ENCODE measurements around the gene PPM1L. TPM values are rescaled to one million over a fixed set of nuclear protein-coding genes. Genes with fewer than 3 reads are reported as not detected.

The PPM1L gene
- total and polyA plus RNA-seq, 9 donors, result 2.2 to 12.1 (median 10.2) TPM

DNA sequence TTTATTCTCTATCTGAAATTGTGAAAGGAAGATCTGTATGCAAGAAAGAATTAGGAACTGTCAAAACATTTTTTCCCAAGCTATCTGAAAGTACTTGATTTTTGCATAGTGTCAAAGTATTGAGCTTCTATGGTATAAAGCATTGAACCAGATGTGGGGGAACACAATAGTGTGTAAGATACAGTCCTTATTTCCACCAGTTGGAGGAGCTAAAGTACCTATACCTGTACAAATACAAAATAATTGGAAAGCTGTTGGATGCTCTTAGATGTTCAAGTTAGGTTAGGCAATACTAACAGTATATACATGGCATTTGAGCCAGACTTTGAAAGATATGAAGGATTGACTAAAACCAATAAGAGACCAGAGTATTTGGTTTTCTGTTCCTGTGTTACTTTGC is 200.8 kb downstream of the PPM1L start:
- H3K4me1 ChIP-seq (ENCODE audit: insufficient read depth), result no peaks in the 10 kb centered on the region
- no peak overlapping the region for H3K27ac ChIP-seq
- H3K4me3 ChIP-seq, result no peak overlapping the region
- no peaks in the 10 kb centered on the region for H3K36me3 ChIP-seq
- no peaks in the 10 kb centered on the region for H3K27me3 ChIP-seq
- no peak for TF ChIP-seq EP300 (IDR thresholded peaks at IDR 0.05)
- no peak for DNase-seq
- intact Hi-C loops (cut with DNase I), result no loop called here
- no peaks in the 10 kb centered on the region for H3K9me3 ChIP-seq

DNA sequence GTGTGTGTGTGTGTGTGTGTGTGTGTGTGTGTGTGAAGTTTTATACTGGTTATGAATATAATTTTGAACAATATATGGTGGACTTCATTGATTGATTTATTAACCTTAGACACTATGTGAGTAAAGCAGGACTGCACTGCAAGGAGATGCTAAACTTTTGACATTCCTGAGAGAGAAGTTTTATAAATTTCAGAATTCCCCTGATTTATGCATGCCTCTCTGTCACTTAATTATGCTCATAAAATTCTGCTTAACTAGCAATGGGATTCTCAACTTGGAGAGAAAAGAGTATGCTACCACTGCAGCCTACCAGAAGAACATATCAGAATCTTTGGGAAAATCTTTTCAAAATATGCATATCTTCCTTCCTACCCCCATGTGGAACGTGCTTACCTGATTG is 204.5 kb downstream of the PPM1L start:
- intact Hi-C loops (cut with DNase I), result no loop called here
- no peak for DNase-seq
- TF ChIP-seq, protein P1, sequence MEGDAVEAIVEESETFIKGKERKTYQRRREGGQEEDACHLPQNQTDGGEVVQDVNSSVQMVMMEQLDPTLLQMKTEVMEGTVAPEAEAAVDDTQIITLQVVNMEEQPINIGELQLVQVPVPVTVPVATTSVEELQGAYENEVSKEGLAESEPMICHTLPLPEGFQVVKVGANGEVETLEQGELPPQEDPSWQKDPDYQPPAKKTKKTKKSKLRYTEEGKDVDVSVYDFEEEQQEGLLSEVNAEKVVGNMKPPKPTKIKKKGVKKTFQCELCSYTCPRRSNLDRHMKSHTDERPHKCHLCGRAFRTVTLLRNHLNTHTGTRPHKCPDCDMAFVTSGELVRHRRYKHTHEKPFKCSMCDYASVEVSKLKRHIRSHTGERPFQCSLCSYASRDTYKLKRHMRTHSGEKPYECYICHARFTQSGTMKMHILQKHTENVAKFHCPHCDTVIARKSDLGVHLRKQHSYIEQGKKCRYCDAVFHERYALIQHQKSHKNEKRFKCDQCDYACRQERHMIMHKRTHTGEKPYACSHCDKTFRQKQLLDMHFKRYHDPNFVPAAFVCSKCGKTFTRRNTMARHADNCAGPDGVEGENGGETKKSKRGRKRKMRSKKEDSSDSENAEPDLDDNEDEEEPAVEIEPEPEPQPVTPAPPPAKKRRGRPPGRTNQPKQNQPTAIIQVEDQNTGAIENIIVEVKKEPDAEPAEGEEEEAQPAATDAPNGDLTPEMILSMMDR (IDR thresholded peaks at IDR 0.05), result no peak
- no peak for TF ChIP-seq EP300 (IDR thresholded peaks at IDR 0.05)
- Histone ChIP-seq H3K36me3 (no peaks in the 10 kb centered on the region), H3K4me1 (ENCODE audit: insufficient read depth) (no peaks in the 10 kb centered on the region), H3K27me3 (no peaks in the 10 kb centered on the region), H3K27ac (no peak overlapping the region), H3K4me3 (no peak overlapping the region), H3K9me3 (peaks cover 0 to 2% of the 10 kb centered on the region in 2 donors)
- WGBS, 3 donors, result 58 to 72% (median 62%) methylated on average over 1 of the region's 1 CpG

GRCh38 chr3:160963949-160964348 is 207.9 kb downstream of the PPM1L start:
- intact Hi-C loops (cut with DNase I), result no loop called here
- Histone ChIP-seq H3K9me3 (peaks cover 0 to 2% of the 10 kb centered on the region in 2 donors), H3K4me3 (no peak overlapping the region), H3K27ac (no peak overlapping the region), H3K4me1 (ENCODE audit: insufficient read depth) (no peaks in the 10 kb centered on the region), H3K27me3 (no peaks in the 10 kb centered on the region), H3K36me3 (no peaks in the 10 kb centered on the region)
- WGBS, 3 donors, result 0 to 41% (median 18%) methylated on average over 1 of the region's 1 CpG
- DNase-seq, result no peak
- TF ChIP-seq EP300 (IDR thresholded peaks at IDR 0.05), result no peak
- no peak for TF ChIP-seq POLR2A (IDR thresholded peaks at IDR 0.05)
- TF ChIP-seq, protein P1 (IDR thresholded peaks at IDR 0.05), result no peak

- intact Hi-C loops (cut with DNase I), result no loop called here
- 16 to 23% (median 22%) methylated on average over 2 of the region's 2 CpGs for WGBS, 3 donors
- peaks cover 0 to 2% of the 10 kb centered on the region in 2 donors for H3K9me3 ChIP-seq
- TF ChIP-seq POLR2A (IDR thresholded peaks at IDR 0.05) (no peak), EP300 (IDR thresholded peaks at IDR 0.05) (no peak)
- TF ChIP-seq, protein P1 (IDR thresholded peaks at IDR 0.05), result no peak
- H3K4me3 ChIP-seq, result no peak overlapping the region
- DNase-seq, result no peak
- no peaks in the 10 kb centered on the region for H3K4me1 ChIP-seq (ENCODE audit: insufficient read depth)
- no peak overlapping the region for H3K27ac ChIP-seq
- no peaks in the 10 kb centered on the region for H3K36me3 ChIP-seq
- no peaks in the 10 kb centered on the region for H3K27me3 ChIP-seq
These were observed 212.7 kb downstream of the PPM1L start for GRCh38 chr3:160968761-160969160.

- no peak for DNase-seq
- Histone ChIP-seq H3K4me3 (no peak overlapping the region), H3K36me3 (no peaks in the 10 kb centered on the region), H3K27me3 (no peaks in the 10 kb centered on the region), H3K27ac (no peak overlapping the region), H3K9me3 (no peaks in the 10 kb centered on the region), H3K4me1 (ENCODE audit: insufficient read depth) (no peaks in the 10 kb centered on the region)
- TF ChIP-seq EP300 (IDR thresholded peaks at IDR 0.05) (no peak), POLR2A (IDR thresholded peaks at IDR 0.05) (no peak)
- TF ChIP-seq, protein P1 (IDR thresholded peaks at IDR 0.05), result no peak
- WGBS, 3 donors, result 61 to 75% (median 69%) methylated on average over 2 of the region's 2 CpGs
- intact Hi-C loops (cut with DNase I), result no loop called here
These were observed 217.2 kb downstream of the PPM1L start for GRCh38 chr3:160973067-160973809.

Measured in ovary (tissue), 9 donors.